NB4 (cell line): ENCODE measurements around the gene FAM163B.
A peak's percentile ranks its signal among the peaks of the same experiment; 100 is the strongest.

ENCODE experiments used
- DNase-seq: peaks from one replicate; pipeline ENCODE4 v3.0.0; 2010; ENCODE audit warnings: low read depth
- H3K4me3 ChIP-seq: one replicate; pipeline ENCODE4 v1.5.1; 2011; ENCODE audit warnings: mild to moderate bottlenecking, low read depth, low read length, moderate library complexity
- MYC ChIP-seq: IDR thresholded peaks from 2 replicates; pipeline ENCODE4 v1.6.1; 2011; ENCODE audit warnings: low read depth, low read length
- POLR2A ChIP-seq: IDR thresholded peaks from 2 replicates; pipeline ENCODE4 v1.6.1; 2011; ENCODE audit warnings: mild to moderate bottlenecking; ENCODE audit not compliant: insufficient read length; ENCODE audit errors: extremely low read depth
- TF ChIP-seq, protein P1 (sequence below): IDR thresholded peaks from 2 replicates; pipeline ENCODE4 v1.6.1; 2011; ENCODE audit warnings: low read depth, low read length
- TF ChIP-seq, protein P2 (sequence below): IDR thresholded peaks from one replicate; pipeline ENCODE4 v1.5.1; 2012; ENCODE audit warnings: low read depth, low read length

The FAM163B gene

DNA sequence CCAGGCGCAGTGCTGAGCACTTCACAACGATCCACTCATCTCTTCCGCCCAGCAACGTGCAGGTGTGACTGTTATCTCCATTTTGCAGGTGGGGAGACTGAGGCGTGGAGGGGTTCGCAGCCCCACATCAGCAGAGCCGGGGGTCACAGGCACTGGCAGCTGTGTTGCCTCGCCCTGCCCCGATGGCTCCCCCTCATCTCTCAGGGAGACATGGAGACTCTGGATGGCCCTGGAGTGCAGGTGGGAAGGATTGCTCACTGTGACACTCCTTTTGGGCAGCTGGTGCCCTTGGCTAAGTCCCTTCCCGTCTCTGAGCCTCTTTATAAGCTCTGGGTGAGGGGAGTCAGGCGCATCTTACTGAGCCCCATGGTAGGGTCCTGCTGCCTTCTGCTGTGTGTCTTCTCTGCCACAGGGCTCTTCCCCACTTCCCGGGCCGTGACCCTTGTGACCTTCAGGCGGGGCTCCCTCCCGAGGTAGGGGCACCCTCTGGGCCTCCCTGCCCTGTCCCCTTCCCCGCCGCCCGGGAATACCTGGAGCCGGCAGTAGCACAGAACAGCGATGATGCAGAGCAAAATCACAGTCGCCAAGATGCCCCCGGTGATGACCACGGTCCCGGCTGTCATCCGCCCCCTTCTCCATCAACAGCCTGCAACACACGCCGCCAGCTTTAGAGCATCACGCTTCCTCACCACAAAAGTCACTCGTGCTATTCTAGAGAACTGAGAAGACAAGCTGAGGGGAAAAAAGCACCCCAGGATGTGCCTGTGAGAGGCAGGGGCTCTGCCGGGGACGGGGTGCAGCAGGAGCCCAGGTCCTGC lies 29.4 kb downstream of the FAM163B start:
- H3K4me3 ChIP-seq = no peak overlapping the region
- TF ChIP-seq, protein P1, sequence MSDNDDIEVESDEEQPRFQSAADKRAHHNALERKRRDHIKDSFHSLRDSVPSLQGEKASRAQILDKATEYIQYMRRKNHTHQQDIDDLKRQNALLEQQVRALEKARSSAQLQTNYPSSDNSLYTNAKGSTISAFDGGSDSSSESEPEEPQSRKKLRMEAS = no peak
- TF ChIP-seq, protein P2, sequence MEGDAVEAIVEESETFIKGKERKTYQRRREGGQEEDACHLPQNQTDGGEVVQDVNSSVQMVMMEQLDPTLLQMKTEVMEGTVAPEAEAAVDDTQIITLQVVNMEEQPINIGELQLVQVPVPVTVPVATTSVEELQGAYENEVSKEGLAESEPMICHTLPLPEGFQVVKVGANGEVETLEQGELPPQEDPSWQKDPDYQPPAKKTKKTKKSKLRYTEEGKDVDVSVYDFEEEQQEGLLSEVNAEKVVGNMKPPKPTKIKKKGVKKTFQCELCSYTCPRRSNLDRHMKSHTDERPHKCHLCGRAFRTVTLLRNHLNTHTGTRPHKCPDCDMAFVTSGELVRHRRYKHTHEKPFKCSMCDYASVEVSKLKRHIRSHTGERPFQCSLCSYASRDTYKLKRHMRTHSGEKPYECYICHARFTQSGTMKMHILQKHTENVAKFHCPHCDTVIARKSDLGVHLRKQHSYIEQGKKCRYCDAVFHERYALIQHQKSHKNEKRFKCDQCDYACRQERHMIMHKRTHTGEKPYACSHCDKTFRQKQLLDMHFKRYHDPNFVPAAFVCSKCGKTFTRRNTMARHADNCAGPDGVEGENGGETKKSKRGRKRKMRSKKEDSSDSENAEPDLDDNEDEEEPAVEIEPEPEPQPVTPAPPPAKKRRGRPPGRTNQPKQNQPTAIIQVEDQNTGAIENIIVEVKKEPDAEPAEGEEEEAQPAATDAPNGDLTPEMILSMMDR = no peak
- TF ChIP-seq MYC = no peak
- no peak for TF ChIP-seq POLR2A
- DNase-seq = no peak

DNA sequence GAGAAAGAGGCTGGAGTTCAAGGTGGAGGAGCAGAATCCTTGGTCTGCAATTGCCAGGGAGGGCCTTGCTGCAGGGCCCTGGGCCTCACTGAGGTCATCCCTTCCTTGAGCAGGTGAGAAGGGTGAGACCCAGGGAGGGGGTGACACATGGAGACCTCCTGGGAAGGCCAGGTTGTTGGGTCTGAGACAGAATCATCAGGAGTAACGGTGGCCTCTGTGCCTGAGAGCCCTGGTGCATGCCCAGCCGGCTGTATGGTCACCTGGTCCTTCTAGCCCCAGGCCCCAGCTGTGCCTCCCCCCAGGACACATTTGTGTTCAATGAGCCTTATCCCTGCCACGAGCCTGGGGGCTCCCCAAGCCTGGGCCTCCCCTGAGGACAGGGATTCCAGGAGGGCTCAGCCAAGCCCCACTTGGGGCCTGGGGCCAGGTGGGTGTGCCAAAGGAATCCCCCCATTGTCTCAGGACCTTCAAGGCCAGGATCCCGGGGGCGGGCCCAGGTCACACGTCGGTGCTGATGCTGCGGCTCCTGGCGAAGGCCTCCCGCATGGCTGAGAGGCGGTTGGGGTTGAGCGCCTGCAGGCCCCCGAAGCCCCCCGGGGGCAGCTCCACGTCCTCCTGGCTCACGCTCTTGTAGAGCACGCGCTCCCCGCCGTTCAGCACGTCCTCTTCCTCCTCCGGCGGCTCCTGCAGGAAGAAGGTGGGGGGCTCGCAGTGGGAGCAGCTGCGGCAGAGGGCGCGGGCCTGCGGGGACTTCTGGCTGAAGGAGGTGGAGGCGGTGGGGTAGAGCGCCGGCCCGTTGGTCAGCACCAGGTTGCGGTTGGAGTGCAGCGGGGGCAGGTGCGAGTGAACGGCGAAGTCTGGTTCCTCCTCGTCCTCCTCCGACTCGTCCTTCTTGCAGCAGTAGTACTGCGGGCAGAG lies 30.4 kb downstream of the FAM163B start:
- DNase-seq = no peak
- TF ChIP-seq, protein P1 = no peak
- TF ChIP-seq, protein P2 = no peak
- TF ChIP-seq POLR2A (no peak), MYC (no peak)
- no peak overlapping the region for H3K4me3 ChIP-seq

DNA sequence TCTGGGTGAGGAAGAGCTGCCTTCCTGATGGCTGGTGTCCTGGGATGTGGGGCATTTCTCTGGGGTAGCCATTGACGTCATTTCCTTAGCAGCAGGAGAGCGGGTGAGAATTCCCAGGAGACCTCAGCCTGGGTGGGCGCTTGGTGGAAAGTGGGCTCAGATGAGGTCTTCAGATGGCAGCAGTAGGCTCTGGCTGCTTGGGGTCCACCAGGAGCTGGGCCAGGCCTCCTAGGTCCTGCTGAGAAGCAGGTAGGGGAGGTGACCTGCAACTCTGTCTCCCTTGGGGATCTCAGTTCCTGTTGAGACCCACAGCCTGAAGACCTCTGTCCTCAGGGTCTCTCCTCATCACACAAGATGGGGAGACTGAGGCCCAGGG lies 31.5 kb downstream of the FAM163B start:
- H3K4me3 ChIP-seq = no peak overlapping the region
- TF ChIP-seq, protein P1 = no peak
- no peak for DNase-seq

DNA sequence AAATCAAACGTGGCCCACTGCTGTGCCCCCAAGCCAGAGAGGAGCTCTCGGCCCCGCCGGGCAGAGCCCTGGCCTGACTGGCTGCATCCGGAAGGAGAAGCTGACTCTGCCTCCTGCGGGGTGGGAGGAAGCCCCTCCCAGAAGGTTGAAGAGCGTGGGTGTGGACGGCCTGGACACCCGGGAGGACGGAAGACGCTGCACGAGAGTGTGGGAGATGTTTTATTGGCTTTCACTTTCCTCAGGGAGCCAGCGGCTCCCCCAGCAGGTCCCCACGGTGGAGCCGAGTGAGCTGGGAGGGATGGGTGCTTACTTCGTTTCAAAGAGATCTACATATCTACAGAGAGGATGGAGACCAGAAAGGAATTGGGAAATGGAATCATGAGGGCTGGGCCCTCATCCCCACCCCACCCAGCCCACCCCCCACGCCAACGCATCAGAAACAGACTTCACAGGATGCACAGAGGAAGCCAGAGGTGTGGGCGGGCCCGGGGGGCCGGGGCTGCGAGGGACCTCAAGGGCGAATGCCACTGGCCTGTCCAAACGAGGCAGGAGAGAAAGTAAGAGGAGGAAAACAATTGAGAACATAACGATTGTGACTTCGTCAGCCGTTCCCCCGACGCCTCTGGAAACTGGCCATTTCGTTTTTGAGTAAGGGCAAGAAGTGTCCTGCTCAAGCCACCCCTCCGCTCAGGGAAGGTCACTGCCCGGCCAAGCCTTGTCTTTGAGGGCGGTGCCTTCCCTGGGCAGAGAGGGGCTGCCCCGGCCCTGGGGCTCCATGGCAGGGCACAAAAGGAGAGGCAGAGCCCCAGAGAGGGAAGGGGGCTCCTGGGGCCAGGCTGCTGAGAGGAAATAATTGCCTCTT lies 32.1 kb downstream of the FAM163B start:
- DNase-seq = peak; percentile 37
- no peak overlapping the region for H3K4me3 ChIP-seq
- TF ChIP-seq, protein P2 = no peak
- TF ChIP-seq POLR2A = no peak
- TF ChIP-seq, protein P1 = no peak
- TF ChIP-seq MYC = no peak

DNA sequence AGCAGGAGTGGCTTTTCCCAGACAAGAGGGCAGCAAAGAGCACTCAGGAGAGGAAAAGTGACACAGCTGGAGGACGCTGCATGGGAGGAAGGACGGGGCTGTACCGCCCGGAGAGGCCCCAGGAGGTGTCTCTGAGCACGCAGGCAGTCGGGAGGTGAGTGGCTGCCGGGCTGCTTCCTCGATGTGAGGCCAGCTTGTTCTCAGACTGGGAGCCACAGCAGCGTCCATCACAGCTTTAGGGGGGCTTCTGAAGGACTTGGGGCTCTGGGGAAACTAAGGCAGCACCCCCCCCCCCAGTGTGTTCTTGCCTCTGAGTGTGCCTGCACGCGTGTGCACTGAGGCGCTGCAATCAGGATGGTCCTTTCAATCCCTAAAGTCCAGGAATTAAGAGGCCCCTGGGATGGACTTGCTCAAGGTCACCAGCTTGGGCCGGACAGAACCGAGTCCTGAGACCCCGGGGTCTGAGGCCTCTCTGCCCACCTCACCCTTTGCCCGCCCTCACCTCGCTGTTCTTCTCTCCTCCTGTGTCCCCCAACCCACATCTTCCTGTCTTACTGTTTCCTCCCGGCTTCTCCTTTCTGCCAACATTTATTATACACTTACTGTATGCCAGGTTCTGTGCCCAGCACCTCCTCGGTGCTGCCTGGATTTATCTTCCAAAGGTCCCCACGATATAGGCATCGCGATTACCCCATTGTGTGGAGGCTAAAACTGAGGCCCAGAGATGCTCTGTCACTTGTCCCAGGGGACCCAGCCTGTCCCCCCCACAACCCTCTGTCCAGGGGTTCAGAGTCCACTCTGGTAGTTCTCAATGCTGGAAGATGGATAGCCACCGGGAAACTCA lies 32.9 kb downstream of the FAM163B start:
- no peak overlapping the region for H3K4me3 ChIP-seq
- DNase-seq = no peak
- TF ChIP-seq, protein P1 = no peak
- TF ChIP-seq MYC (no peak), POLR2A (no peak)
- TF ChIP-seq, protein P2 = no peak
